Neural cell (in vitro differentiated cells): ENCODE measurements around the gene ACYP1. TPM values are rescaled to one million over a fixed set of nuclear protein-coding genes. Genes with fewer than 3 reads are reported as not detected.

ENCODE experiments used
- H2AFZ ChIP-seq: fragments of 200-600, 300-800 bp; sonication (generic), shearing (Covaris generic); 2 replicates; pipeline ENCODE4 v1.6.0; 2014; ENCODE audit warnings: low read depth, mild to moderate bottlenecking, antibody characterized with exemption, low read length, moderate library complexity
- H3F3A ChIP-seq: fragments of 200-600 bp; shearing (Covaris generic); 2 replicates; pipeline ENCODE4 v1.6.1; 2016; ENCODE audit warnings: mild to moderate bottlenecking, moderate library complexity, mixed read lengths, antibody characterized with exemption, low read length; ENCODE audit not compliant: insufficient read depth, poor library complexity, severe bottlenecking
- H3K27ac ChIP-seq: fragments of 200-600, 300-800 bp; sonication (generic), shearing (Covaris generic); 2 replicates; pipeline ENCODE4 v1.5.1; 2014; ENCODE audit warnings: mild to moderate bottlenecking, low read length, moderate library complexity
- H3K27me3 ChIP-seq: fragments of 300-800, 200-600 bp; sonication (generic), shearing (Covaris generic); 2 replicates; pipeline ENCODE4 v1.6.0; 2014; ENCODE audit warnings: mild to moderate bottlenecking, low read depth, low read length, moderate library complexity; ENCODE audit not compliant: insufficient read depth
- H3K36me3 ChIP-seq: fragments of 300-800, 200-600 bp; sonication (generic), shearing (Covaris generic); 2 replicates; pipeline ENCODE4 v1.5.1; 2014; ENCODE audit warnings: mild to moderate bottlenecking, antibody characterized with exemption, low read length, moderate library complexity; ENCODE audit not compliant: insufficient read depth
- H3K4me2 ChIP-seq: fragments of 300-800, 200-600 bp; sonication (generic), shearing (Covaris generic); 2 replicates; pipeline ENCODE4 v1.6.0; 2014; ENCODE audit warnings: mild to moderate bottlenecking, low read length
- H3K4me3 ChIP-seq: fragments of 300-800, 200-600 bp; sonication (generic), shearing (Covaris generic); 2 replicates; pipeline ENCODE4 v1.5.1; 2014; ENCODE audit warnings: mild to moderate bottlenecking, low read length, moderate library complexity
- H3K79me2 ChIP-seq: fragments of 200-600 bp; shearing (Covaris generic); replicated peaks from 2 replicates; pipeline ENCODE4 v1.6.0; 2014; ENCODE audit warnings: mild to moderate bottlenecking, low read length, moderate library complexity; ENCODE audit not compliant: insufficient read depth
- H3K9ac ChIP-seq: fragments of 300-800, 200-600 bp; sonication (generic), shearing (Covaris generic); 2 replicates; pipeline ENCODE4 v1.6.1; 2016; ENCODE audit warnings: mild to moderate bottlenecking, low read length, mixed read lengths
- H3K9me2 ChIP-seq: fragments of 200-600 bp; shearing (Covaris generic); 2 replicates; pipeline ENCODE4 v1.6.1; 2016; ENCODE audit warnings: mild to moderate bottlenecking, low read length, mixed read lengths; ENCODE audit not compliant: insufficient read depth
- H3K9me3 ChIP-seq: fragments of 200-600, 300-800 bp; sonication (generic), shearing (Covaris generic); 2 replicates; pipeline ENCODE4 v1.6.1; 2016; ENCODE audit warnings: mild to moderate bottlenecking, mixed run types, low read length, moderate library complexity, mixed read lengths
- H4K20me1 ChIP-seq: fragments of 200-600 bp; shearing (Covaris generic); 2 replicates; pipeline ENCODE4 v1.6.1; 2016; ENCODE audit warnings: mild to moderate bottlenecking, mixed run types; ENCODE audit not compliant: insufficient read depth
- CTCF ChIP-seq: fragments of 450-650 bp; IDR thresholded peaks from 2 replicates; pipeline ENCODE4 v1.5.1; 2014; ENCODE audit warnings: antibody characterized with exemption, mild to moderate bottlenecking, moderate library complexity; ENCODE audit not compliant: poor library complexity, severe bottlenecking
- EP300 ChIP-seq: fragments of 450-650 bp; conservative IDR thresholded peaks from 2 replicates; pipeline ENCODE4 v1.6.1; 2014; ENCODE audit warnings: antibody characterized with exemption, mild to moderate bottlenecking, moderate library complexity; ENCODE audit not compliant: poor library complexity, severe bottlenecking
- EZH2 ChIP-seq: fragments of 200-600, 300-800 bp; shearing (Covaris generic), sonication (generic); IDR thresholded peaks from 2 replicates; pipeline ENCODE4 v1.6.1; 2014; ENCODE audit warnings: antibody characterized with exemption, low read length, borderline replicate concordance, mild to moderate bottlenecking; ENCODE audit not compliant: insufficient read depth, poor library complexity, severe bottlenecking
- MXI1 ChIP-seq: fragments of 450-650 bp; conservative IDR thresholded peaks from 2 replicates; pipeline ENCODE4 v1.6.1; 2014; ENCODE audit warnings: antibody characterized with exemption, mild to moderate bottlenecking; ENCODE audit not compliant: poor library complexity, severe bottlenecking
- POLR2AphosphoS5 ChIP-seq: IDR thresholded peaks from 2 replicates; pipeline ENCODE4 v1.6.1; 2012
- RAD21 ChIP-seq: fragments of 450-650 bp; conservative IDR thresholded peaks from 2 replicates; pipeline ENCODE4 v1.6.1; 2014; ENCODE audit warnings: antibody characterized with exemption, mild to moderate bottlenecking, moderate library complexity
- REST ChIP-seq: IDR thresholded peaks from 2 replicates; pipeline ENCODE4 v1.6.1; 2012; ENCODE audit warnings: borderline replicate concordance
- SMC3 ChIP-seq: fragments of 450-650 bp; conservative IDR thresholded peaks from 2 replicates; pipeline ENCODE4 v1.6.1; 2014; ENCODE audit warnings: antibody characterized with exemption, mild to moderate bottlenecking, moderate library complexity; ENCODE audit not compliant: poor library complexity
- TAF1 ChIP-seq: IDR thresholded peaks from 2 replicates; pipeline ENCODE4 v1.6.1; 2012; ENCODE audit warnings: low read depth
- polyA plus RNA-seq: library from polyadenylated mRNA; depleted of rRNA; stranded (reverse); fragments of >200 nt; gene quantifications from 2 replicates; pipeline ENCODE4 v1.2.3, GENCODE V29; 2014

ACYP1 gene
- polyA plus RNA-seq, 1 donor from 2014 or later, result 143 TPM

- Histone ChIP-seq H3K4me2 (no peak overlapping the region), H3K9me2 (no peaks in the 10 kb centered on the region), H3K36me3 (peaks cover 12% of the 10 kb centered on the region), H3K9ac (no peak overlapping the region), H2AFZ (no peak overlapping the region), H3K9me3 (no peaks in the 10 kb centered on the region), H3F3A (peaks cover 6% of the 10 kb centered on the region), H4K20me1 (no peaks in the 10 kb centered on the region), H3K79me2 (peaks cover 16% of the 10 kb centered on the region), H3K4me3 (no peak overlapping the region), H3K27ac (no peak overlapping the region), H3K27me3 (no peaks in the 10 kb centered on the region)
- TF ChIP-seq EZH2, result no peak
- no peak for TF ChIP-seq SMC3
- TF ChIP-seq POLR2AphosphoS5, result no peak
- TF ChIP-seq MXI1, result no peak
- no peak for TF ChIP-seq REST
- no peak for TF ChIP-seq TAF1
- TF ChIP-seq CTCF, result no peak
- TF ChIP-seq RAD21, result no peak
- TF ChIP-seq EP300, result no peak
Observed at GRCh38 chr14:75005357-75005756, 58.5 kb downstream of the ACYP1 start.

GRCh38 chr14:75003250-75004027 is 60.4 kb downstream of the ACYP1 start:
- Histone ChIP-seq H4K20me1 (no peaks in the 10 kb centered on the region), H3K4me3 (peak overlapping the region; percentile 96), H3K4me2 (peak overlapping the region; percentile 89), H3F3A (peaks cover 6% of the 10 kb centered on the region), H3K9me3 (no peaks in the 10 kb centered on the region), H3K9me2 (no peaks in the 10 kb centered on the region), H3K79me2 (peaks cover 16% of the 10 kb centered on the region), H3K27ac (peak overlapping the region; percentile 83), H3K9ac (peak overlapping the region; percentile 81), H3K36me3 (peaks cover 3% of the 10 kb centered on the region), H3K27me3 (no peaks in the 10 kb centered on the region), H2AFZ (peak overlapping the region; percentile 23)
- TF ChIP-seq REST (no peak), SMC3 (peak; percentile 5), RAD21 (no peak), MXI1 (no peak), POLR2AphosphoS5 (no peak), CTCF (no peak), EP300 (no peak), TAF1 (no peak)
